Endometrial microvascular endothelial cells (primary cell): Measurements from ENCODE around the gene GPR146. TPM values are rescaled to one million over a fixed set of nuclear protein-coding genes. Genes with fewer than 3 reads are reported as not detected.
"Not testable (repeated sequence)": the region's sequence is repeated elsewhere in the genome, so short reads cannot be mapped to it uniquely, and the experiment has no call there.

ENCODE experiments used
- in situ Hi-C: cut with HindIII; loops from 2 replicates; pipeline ENCODE4 v1.10.0; 2017; ENCODE audit warnings: low sequenced_read_pairs, low pct_unique_long_range_greater_than_20kb; ENCODE audit errors: inconsistent ontology term
- total RNA-seq: library from RNA; depleted of rRNA; stranded (reverse); fragments of >200 nt; gene quantifications from one replicate; pipeline ENCODE4 v1.2.3, GENCODE V29; 2015; ENCODE audit errors: inconsistent ontology term

The GPR146 gene
- total RNA-seq, 1 donor from 2014 or later = 5.2 TPM

DNA sequence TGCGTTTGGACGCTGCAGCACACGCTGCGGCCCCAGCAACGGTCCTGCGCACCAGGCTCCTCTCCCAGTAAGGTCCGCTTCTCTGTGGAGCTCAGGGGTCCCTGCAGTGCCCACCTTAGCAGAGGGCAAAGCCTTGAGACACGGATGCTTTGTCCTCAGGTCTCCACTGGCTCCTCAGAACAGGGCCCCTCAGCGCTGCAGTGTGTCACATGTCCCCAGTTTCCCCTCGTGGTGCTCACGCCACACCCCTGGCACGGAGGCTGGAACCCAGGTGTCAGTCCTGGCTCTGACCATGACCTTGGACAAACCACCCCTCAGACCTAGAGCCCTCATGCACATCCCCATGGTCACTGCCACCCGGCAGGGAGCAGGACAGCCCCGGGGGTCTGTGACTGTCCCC is 23.7 kb downstream of the GPR146 start:
- in situ Hi-C loops = no loop called here

DNA sequence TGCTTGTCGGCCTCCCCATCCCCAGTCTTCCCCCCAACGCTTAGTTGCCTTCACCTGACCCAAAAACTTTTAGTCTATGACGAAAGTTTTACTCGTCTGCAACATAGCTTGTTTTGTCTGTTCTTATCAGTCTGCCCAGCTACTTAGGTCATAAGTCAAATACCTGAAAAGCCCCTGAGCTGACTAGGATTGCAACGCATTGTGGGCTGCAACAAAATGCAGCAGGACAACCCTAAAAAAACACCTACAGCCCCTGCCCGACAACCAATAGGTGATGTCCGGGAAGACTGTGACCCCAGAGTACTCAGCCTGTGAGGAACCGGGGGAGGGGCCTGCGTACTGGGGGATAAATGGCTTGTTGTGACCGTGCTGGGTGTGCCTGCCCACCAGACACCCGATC is 24.3 kb downstream of the GPR146 start:
- in situ Hi-C loops = no loop called here

DNA sequence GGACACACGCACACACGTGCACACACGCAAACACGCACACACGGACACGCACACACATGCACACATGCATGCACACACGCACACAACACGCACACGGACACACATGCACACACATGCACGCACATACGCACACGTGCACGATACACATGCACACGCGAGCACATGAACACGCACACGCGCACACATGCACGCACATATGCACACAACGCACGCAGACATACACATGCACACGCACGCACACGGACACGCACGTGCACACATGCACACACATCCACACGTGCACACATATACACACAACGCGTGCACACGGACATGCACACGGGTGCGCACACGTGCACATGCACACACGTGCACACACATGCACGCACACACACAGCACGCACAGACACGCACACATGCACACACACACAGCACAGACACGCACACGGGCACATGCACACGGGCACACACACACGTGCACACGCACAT is 26.2 kb downstream of the GPR146 start:
- in situ Hi-C loops = no loop called here

DNA sequence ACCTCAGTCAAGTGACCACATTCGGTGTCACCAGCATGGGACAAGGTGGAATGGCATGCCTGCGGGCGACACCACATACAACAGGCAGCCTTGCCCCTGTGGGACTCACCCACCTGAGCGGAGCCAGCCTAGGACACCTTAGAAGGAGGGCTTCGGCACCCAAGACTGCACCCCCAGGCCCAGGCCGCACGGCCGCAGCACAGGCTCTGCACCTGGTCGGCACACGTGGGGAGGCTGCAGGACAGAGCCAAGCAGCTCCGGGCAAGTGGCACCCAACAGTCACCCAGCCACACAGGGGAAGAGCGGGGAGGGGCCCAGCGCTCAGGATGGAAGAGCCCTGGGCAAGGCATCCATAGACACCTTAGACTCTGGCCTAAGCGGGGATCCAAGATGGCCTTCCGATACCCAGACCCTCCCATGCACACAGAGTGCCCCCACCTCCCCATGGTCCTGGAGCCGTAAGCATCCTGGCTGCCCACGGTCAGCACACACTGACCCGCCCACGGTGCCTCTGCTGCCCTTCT is 27.4 kb downstream of the GPR146 start:
- in situ Hi-C loops = no loop called here

DNA sequence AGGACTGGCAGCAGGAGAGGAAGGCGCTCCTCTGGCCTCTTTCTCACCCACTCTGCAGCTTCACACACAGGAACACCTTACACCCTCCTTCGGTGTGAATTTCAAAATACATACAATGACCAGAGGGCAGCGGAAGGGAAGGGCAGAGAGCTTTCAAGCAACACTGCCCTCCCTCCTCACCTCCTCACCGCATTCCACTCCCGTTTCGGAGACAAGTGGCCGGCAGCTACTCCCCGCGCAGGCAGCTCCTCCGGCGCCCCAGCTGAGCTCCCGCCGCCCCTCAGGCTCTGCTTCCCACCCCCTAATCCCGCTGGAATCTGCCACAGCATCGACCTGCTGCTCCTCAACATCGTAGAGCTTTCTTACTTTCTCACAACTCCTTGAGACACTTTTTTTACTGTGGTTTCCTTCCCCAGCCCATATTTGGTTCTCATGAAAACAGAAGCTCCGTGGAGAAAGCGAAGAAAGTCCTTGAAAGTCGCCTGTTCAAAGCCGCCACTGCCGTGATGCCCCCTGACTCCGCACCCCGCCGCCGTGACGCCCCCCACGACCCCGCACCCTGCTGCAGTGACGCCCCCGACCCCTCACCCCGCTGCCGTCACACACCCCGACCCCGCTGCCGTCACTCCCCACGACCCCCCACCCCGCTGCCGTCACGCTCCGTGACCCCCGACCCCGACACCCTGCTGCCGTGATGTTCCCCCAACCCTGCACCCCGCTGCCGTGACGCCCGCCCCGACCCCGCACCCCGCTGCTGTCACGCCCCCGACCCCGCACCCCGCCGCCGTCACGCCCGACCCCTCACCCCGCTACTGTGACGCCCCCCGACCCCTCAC is 29.0 kb downstream of the GPR146 start:
- in situ Hi-C loops = no loop called here

DNA sequence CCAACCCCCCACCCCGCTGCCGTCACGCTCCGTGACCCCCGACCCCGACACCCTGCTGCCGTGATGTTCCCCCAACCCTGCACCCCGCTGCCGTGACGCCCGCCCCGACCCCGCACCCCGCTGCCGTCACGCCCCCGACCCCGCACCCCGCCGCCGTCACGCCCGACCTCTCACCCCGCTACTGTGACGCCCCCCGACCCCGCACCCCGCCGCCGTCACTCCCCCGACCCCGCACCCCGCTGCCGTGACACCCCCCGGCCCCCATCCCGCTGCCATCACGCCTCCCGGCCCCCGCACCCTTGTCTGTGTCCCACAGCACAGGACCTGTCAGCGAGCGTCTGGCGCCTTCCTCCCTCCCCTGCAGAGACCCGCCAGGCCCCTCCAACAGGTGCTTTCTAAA is 29.7 kb downstream of the GPR146 start:
- in situ Hi-C loops = not testable (repeated sequence)

DNA sequence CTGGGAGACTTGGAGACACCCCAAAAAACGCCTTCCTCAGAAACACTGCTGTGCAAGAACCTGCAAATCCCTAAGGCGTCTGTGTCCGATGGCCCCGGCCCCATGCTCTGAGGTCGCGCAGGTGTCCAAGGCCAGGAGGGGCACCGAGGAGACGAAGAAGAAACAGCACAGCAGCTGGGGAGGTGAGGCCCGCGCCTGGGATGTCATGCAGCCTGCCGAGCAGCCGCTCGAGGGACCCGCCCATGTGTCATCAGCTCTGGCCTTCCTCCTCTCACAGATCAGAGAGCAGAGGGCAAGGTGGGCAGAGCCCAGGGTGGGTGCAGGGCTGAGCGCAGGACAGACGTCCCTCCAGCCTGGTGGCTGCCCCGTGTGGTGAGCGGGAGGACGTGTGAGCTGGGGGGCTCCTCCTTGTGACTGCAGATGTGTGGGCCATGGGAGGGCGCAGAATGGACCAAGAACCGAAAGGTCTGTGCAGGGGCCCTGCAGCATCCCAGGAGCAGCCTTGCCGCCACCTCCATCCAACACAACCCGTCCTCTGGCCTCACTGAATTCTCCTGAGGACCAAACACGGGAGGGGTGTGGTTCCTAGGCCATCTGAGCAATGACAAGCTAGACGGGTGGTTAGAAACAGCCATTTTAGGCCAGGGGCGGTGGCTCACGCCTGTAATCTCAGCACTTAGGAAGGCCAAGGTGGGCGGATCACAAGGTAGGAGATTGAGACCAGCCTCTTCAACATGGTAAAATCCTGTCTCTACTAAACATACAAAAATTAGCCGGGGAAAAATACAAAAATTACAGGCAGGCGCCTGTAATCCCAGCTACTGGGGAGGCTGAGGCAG is 30.5 kb downstream of the GPR146 start:
- in situ Hi-C loops = no loop called here

DNA sequence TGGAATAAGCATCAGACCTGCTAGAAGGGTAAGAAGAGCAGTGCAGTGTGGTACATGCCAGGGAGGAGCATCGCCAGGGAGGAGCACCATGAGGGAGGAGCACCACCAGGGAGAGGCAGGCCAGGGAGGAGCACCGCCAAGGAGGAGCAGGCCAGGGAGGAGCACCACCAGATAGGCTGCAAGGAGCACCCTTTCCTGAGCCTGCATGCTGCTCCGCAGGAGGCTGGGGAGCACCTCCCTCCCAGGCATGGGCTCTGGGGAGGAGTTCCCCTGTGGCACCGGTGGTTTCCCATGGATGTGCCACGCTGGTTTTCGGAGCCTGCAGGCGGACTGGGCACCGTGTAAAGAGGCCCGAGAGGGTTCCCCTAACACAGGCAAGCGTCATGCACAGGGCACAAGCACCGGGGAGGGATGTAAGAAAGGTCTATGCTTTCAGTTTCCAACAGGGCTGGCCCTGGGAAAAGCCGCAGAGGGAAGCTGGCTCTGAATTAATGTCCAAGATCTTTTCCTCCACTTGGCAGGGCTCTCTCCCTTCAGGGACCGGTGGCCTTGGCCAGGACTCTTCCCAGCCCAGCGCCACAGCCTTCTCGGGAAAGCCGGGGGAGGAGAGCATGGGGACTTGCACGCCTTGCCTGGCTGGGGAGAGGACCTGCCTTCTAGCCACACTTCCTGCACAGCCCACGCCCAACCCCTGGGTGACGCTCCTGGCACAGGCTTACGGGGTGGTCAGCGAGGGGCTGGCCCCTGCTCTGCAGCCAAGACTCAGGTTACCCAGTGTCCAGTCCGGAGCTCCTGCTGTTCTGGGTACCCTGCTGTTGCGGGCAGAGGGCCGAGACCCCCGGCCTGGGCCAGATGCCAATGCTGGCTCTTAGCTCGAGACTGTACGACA is 32.1 kb downstream of the GPR146 start:
- in situ Hi-C loops = no loop called here

DNA sequence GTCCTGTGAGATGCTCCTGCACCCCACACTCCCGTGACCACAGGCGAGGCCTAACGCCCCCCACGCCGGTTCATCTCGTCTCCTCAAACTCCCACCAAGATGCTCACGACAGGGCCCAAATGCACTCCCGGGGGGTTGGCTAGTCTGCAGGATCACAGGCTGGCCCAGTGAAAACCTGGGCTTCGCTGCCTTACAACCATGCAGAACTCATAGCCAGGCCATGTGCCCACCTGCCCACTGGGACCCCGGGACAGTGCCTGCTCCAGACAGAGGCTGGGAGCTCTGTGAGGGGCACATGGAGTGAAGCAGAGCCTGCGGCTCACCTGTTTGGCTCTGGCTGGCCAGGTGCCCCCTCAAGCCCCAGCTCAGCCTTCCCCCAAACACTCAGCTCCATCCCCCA is 34.2 kb downstream of the GPR146 start:
- in situ Hi-C loops = no loop called here

DNA sequence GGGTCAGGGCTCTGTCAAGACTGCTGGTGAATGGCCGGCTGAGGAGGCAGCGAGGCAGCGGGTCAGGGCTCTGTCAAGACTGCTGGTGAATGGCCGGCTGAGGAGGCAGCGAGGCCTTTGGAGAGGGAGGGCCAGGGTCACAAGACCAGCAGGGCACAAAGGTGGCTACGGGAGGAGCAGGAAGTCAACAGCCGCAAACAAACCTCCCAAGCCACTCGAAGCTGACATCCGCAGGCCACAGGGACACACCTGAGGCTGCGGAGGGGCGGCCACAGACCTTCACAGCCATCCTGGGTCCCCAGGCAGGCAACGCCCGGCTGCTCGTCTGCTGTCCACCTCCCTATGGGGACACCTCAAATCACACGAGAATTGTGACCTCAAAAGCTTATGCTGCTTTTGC is 34.6 kb downstream of the GPR146 start:
- in situ Hi-C loops = no loop called here

DNA sequence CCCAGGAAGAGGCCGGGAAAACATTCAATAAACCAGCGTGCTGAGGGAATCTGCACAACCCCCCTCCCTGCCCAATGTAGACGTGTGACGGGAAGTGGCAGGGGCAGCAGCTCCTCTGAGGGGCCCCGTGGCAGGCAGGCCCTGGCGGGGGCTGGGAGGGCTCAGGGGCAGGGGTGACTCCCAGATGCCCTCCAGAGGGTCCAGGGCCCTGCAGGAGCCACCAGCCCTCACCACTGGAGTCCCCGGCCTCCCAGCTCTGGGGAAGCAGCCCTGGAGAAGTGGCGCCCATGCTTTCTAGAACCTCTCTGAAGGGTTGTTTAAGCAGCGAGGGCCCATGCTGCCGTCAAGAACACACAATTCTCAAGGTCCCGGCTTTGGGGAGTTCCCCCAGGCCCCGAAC is 35.2 kb downstream of the GPR146 start:
- in situ Hi-C loops = no loop called here

DNA sequence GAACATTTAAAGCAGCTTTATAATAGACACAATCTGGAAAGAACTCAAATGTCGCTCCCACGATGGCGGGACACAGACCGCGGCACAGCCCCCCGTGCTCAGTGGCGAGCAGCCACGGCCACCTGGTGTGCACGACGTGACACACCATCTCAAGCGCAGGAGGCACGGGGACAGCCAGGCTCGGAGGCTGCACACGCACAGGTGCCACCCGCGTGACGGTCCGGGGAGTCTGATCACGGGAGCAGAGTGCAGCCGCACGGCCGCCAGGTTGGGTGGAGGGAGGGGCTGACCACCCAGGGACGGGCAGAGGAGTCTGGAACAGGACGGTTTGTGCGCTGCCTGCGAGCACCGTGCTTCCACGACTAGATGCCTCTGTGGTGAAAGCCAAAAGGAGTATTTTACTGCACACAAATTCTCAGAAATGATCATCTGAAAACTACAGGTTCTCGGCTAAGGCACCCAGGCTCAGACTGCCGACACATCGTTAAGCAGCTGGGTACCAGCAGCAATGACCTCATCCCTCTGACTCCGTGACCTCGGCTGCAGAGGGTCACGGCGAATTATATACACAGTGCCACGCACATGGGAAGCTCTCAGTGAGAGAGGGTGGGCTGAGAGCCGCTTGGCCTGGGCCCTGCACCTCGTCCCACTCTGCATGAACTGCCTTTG is 36.0 kb downstream of the GPR146 start:
- in situ Hi-C loops = no loop called here

DNA sequence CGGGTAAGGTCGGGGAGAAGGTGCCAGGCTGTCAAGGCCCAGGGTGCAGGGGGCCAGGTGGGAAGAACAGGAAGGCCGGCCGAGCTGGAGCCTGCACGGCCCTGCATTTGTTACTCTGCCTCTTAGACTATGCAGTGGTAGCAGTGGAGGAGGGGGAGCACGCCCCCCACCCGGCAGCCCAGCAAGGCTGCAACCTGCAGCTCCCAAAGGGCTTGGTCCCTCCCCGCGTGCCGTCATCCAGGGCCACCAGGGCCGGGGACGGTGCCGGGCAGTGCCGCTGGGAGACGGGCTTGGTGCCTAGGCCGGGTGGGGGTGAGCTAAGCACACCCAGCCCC is 36.5 kb downstream of the GPR146 start:
- in situ Hi-C loops = no loop called here

DNA sequence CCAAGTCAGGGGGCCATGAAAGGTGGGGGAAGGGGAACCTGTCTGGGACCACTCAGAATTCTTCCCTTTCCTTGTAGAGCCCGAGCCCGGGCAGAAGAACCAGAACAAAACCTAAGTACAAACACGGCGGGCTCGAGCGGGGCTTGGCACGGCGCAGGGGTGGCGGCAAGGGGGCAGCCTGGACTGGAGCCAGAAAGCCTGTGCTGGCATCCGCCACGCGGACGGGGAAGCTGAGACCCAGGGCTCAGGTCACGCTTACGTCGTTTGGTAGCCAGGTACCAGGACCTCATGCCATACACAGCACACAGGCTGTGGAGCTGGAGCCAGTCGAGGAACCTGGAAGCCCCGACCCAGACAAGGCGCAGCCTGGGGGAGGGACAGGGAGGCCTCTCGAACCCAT is 37.0 kb downstream of the GPR146 start:
- in situ Hi-C loops = no loop called here

DNA sequence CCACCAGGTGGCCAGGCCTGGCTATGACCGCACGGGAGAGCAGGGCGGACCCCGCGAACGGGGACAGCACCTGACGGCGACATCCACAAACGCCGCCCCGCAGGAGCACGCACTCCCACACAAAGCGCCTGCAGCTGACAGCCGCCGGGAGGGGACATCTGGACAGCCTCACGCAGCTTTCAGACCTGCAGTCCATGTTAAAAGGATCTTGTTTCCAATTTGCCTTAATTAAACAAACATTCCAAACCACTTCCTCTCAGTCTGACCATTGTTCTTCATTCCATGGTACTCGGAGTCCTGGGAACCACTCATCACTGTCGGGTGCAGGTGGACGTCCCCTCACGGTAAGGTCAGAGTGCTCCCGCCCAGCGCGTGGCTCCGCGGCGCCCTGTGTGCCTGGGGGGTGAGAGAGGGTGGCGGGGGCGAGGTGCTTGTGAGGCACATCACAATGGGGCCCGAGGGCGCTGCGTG is 37.6 kb downstream of the GPR146 start:
- in situ Hi-C loops = no loop called here

DNA sequence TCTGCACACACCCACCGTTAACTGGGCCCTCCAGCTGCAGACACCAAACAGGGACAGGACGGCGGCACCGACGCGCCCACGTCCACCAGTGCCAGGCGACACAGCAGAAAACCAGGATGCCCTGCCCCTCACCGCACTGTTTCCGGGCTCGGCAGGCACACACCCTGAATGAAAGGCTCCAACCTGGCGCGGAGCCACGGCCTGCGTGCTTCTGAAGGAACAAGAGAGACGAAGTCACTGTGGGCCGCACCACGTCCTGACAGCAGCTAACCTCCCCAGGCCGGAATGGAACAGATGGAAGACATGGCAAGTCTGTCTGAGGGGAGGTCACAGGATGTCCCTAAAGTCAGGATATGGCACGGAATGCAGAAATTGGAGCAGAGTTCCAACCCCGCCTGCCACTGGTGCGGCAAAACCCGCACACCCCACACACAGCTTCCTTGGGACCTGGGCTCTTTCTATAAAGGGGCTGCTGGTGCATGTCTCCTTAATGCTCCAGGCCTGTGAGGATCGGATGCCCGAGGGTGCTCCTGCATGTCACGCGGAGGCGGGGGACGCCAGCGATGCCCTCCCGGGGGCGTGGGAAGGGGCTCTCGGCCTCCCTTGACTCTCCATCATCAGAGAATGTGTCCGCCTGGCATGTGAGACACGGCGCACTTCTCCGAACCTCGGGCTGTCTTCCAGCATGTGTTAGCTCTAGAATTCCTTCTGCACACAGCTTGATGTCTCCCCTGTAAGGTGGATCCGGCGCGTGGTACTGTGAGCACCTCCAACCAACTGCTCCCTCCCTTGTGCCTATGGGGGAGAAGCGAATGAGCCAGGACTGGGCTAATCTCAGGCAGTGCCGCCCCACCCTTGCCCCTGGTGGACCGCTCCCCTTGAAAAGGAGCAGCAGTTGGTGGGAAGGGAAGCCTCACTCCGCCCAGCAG is 39.6 kb downstream of the GPR146 start:
- in situ Hi-C loops = no loop called here

DNA sequence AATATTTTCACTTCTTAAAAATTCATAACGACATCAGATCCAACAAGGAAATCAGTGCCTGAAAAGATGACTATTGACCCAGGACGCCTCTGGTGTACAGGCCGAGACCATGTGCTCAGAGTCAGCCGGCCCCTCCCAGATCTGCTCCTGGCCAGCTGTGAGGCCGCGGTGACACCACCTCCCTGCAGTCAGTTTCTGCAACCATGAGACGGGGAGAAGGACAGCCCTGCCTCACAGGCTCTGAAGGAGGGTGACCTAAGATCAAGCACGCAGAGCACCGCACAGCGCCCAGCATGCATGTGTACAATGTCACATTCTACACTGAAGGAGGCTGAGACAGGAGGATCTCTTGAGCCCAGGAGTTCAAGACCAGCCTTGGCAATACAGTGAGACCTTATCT is 40.9 kb downstream of the GPR146 start:
- in situ Hi-C loops = no loop called here
